Measurements from ENCODE around the gene BTBD9. TPM values are rescaled to one million over a fixed set of nuclear protein-coding genes. Genes with fewer than 3 reads are reported as not detected.

The BTBD9 gene
- total and polyA plus RNA-seq, 2 donors (not counting 1 experiment from before 2014, with no cell fraction given) = 4.1 to 48.9 TPM

- Histone ChIP-seq H3K4me2 (replicated peaks; ENCODE audit: low read depth, low read length, poor library complexity, severe bottlenecking) (no peak overlapping the region), H3K9me3 (ENCODE audit: control extremely low read depth in 1 of 3, control insufficient read depth in 2 of 3, insufficient read depth in 1 of 3, low read length in 2 of 3) (no peaks in the 10 kb centered on the region), H3K9ac (ENCODE audit: low read length) (no peak overlapping the region), H2AFZ (ENCODE audit: insufficient read depth, low read depth, low read length, poor library complexity, severe bottlenecking) (no peak overlapping the region), H3K27me3 (replicated peaks in 1 of 4; ENCODE audit: control extremely low read depth in 1 of 4, control insufficient read depth in 3 of 4, insufficient read depth in 4 of 4, low read length in 3 of 4) (no peaks in the 10 kb centered on the region), H3K27ac (ENCODE audit: low read length in 2 of 2) (no peak overlapping the region), H3K4me1 (ENCODE audit: control insufficient read depth in 2 of 2, insufficient read depth in 2 of 2, low read length in 2 of 2) (no peaks in the 10 kb centered on the region), H3K79me2 (ENCODE audit: control insufficient read depth, insufficient read depth, low read length) (no peaks in the 10 kb centered on the region), H3K4me3 (ENCODE audit: control extremely low read depth in 1 of 5, extremely low read depth in 1 of 5, insufficient read depth in 1 of 5, low read depth in 2 of 5, low read length in 4 of 5) (no peak overlapping the region), H3K36me3 (replicated peaks in 1 of 2; ENCODE audit: control extremely low read depth in 1 of 2, control insufficient read depth in 1 of 2, extremely low read depth in 1 of 2, insufficient read depth in 2 of 2, low read length in 1 of 2) (no peaks in the 10 kb centered on the region), H4K20me1 (ENCODE audit: control insufficient read depth, insufficient read depth, low read length, poor library complexity, severe bottlenecking) (no peaks in the 10 kb centered on the region)
- CTCF ChIA-PET = no interaction called here
- Mint-ChIP-seq H3K4me3 (no peak overlapping the region), H3K9me3 (ENCODE audit: insufficient read depth) (no peaks in the 10 kb centered on the region), H3K27ac (no peak overlapping the region), H3K4me1 (no peaks in the 10 kb centered on the region), H3K27me3 (no peaks in the 10 kb centered on the region)
- POLR2A ChIA-PET = no interaction called here
- DNase-seq (no peak), ATAC-seq (ENCODE audit: low read depth) (no peak)
- intact Hi-C loops (cut with micrococcal nuclease) = no loop called here
- 96% methylated on average over 15 of the region's 15 CpGs for WGBS (ENCODE audit: insufficient coverage)
- TF ChIP-seq EZH2 (IDR thresholded peaks at IDR 0.05; ENCODE audit: borderline replicate concordance, insufficient read depth, low read depth, low read length, poor library complexity, severe bottlenecking) = no peak
- no peak for TF ChIP-seq CTCF (IDR thresholded peaks at IDR 0.05)
These were observed 478.4 kb downstream of the BTBD9 start for GRCh38 chr6:38161331-38161730.

- no peak for TF ChIP-seq EZH2 (IDR thresholded peaks at IDR 0.05; ENCODE audit: borderline replicate concordance, insufficient read depth, low read depth, low read length, poor library complexity, severe bottlenecking)
- no peak for TF ChIP-seq CTCF (IDR thresholded peaks at IDR 0.05)
- intact Hi-C loops (cut with micrococcal nuclease) = no loop called here
- WGBS (ENCODE audit: insufficient coverage) = 98% methylated on average over 25 of the region's 25 CpGs
- H2AFZ ChIP-seq (ENCODE audit: insufficient read depth, low read depth, low read length, poor library complexity, severe bottlenecking) = no peak overlapping the region
- no peak overlapping the region for H3K4me3 ChIP-seq (ENCODE audit: control extremely low read depth in 1 of 5, extremely low read depth in 1 of 5, insufficient read depth in 1 of 5, low read depth in 2 of 5, low read length in 4 of 5)
- H3K9ac ChIP-seq (ENCODE audit: low read length) = no peak overlapping the region
- no peak for DNase-seq
- H3K4me1 ChIP-seq (ENCODE audit: control insufficient read depth in 2 of 2, insufficient read depth in 2 of 2, low read length in 2 of 2) = no peaks in the 10 kb centered on the region
- ChIA-PET POLR2A (no interaction called here), CTCF (no interaction called here)
- no peaks in the 10 kb centered on the region for H3K36me3 ChIP-seq (replicated peaks in 1 of 2; ENCODE audit: control extremely low read depth in 1 of 2, control insufficient read depth in 1 of 2, extremely low read depth in 1 of 2, insufficient read depth in 2 of 2, low read length in 1 of 2)
- H3K27me3 Mint-ChIP-seq = no peaks in the 10 kb centered on the region
- H3K27ac Mint-ChIP-seq = no peak overlapping the region
- H3K4me3 Mint-ChIP-seq = no peak overlapping the region
- no peaks in the 10 kb centered on the region for H3K9me3 ChIP-seq (ENCODE audit: control extremely low read depth in 1 of 3, control insufficient read depth in 2 of 3, insufficient read depth in 1 of 3, low read length in 2 of 3)
- H3K9me3 Mint-ChIP-seq (ENCODE audit: insufficient read depth) = no peaks in the 10 kb centered on the region
- no peaks in the 10 kb centered on the region for H3K27me3 ChIP-seq (replicated peaks in 1 of 4; ENCODE audit: control extremely low read depth in 1 of 4, control insufficient read depth in 3 of 4, insufficient read depth in 4 of 4, low read length in 3 of 4)
- H4K20me1 ChIP-seq (ENCODE audit: control insufficient read depth, insufficient read depth, low read length, poor library complexity, severe bottlenecking) = no peaks in the 10 kb centered on the region
- ATAC-seq (ENCODE audit: low read depth) = no peak
- H3K79me2 ChIP-seq (ENCODE audit: control insufficient read depth, insufficient read depth, low read length) = no peaks in the 10 kb centered on the region
- no peak overlapping the region for H3K4me2 ChIP-seq (replicated peaks; ENCODE audit: low read depth, low read length, poor library complexity, severe bottlenecking)
- no peak overlapping the region for H3K27ac ChIP-seq (ENCODE audit: low read length in 2 of 2)
- H3K4me1 Mint-ChIP-seq = no peaks in the 10 kb centered on the region
These were observed 478.9 kb downstream of the BTBD9 start for GRCh38 chr6:38160831-38161230.

Measured in B cell (primary cell).